ENCODE results near the gene POPDC3.

Gene POPDC3

DNA sequence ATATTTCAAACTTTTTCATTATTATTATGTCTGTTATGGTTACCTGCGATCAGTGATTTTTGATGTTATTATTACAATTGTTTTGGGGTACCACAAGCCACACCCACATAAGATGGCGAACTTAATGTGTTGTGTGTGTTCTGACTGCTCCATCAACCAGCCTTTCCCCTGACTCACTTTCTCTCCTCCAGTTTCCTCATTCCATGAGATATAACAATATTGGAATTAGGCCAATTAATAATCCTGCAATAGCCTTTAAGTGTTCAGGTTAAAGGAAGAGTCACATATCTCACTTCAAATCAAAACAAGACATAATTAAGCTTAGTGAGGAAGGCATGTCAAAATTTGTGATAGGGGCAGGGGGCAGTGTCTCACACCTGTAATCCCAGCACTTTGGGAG lies 16.3 kb upstream of the POPDC3 start:
- ATAC-seq: no peak
- TF ChIP-seq RARB (CRISPR knock-in tag; IDR thresholded peaks at IDR 0.05) (no peak), BACH2 (CRISPR knock-in tag; IDR thresholded peaks at IDR 0.05; ENCODE audit: borderline replicate concordance) (no peak), ESRRG (CRISPR knock-in tag; IDR thresholded peaks at IDR 0.05) (no peak), GLIS3 (CRISPR knock-in tag; IDR thresholded peaks at IDR 0.05) (no peak), ZNF8 (CRISPR knock-in tag; IDR thresholded peaks at IDR 0.05) (no peak), CSDC2 (CRISPR knock-in tag; IDR thresholded peaks at IDR 0.05) (no peak), ZNF70 (CRISPR knock-in tag; IDR thresholded peaks at IDR 0.05) (no peak), TCF4 (CRISPR knock-in tag; IDR thresholded peaks at IDR 0.05; ENCODE audit: borderline replicate concordance) (no peak), SNAI2 (CRISPR knock-in tag; IDR thresholded peaks at IDR 0.05) (no peak), ARNTL (CRISPR knock-in tag; IDR thresholded peaks at IDR 0.05; ENCODE audit: borderline replicate concordance, low read depth) (no peak), PPARA (CRISPR knock-in tag; IDR thresholded peaks at IDR 0.05; ENCODE audit: borderline replicate concordance) (no peak)
- TF ChIP-seq, protein P1, sequence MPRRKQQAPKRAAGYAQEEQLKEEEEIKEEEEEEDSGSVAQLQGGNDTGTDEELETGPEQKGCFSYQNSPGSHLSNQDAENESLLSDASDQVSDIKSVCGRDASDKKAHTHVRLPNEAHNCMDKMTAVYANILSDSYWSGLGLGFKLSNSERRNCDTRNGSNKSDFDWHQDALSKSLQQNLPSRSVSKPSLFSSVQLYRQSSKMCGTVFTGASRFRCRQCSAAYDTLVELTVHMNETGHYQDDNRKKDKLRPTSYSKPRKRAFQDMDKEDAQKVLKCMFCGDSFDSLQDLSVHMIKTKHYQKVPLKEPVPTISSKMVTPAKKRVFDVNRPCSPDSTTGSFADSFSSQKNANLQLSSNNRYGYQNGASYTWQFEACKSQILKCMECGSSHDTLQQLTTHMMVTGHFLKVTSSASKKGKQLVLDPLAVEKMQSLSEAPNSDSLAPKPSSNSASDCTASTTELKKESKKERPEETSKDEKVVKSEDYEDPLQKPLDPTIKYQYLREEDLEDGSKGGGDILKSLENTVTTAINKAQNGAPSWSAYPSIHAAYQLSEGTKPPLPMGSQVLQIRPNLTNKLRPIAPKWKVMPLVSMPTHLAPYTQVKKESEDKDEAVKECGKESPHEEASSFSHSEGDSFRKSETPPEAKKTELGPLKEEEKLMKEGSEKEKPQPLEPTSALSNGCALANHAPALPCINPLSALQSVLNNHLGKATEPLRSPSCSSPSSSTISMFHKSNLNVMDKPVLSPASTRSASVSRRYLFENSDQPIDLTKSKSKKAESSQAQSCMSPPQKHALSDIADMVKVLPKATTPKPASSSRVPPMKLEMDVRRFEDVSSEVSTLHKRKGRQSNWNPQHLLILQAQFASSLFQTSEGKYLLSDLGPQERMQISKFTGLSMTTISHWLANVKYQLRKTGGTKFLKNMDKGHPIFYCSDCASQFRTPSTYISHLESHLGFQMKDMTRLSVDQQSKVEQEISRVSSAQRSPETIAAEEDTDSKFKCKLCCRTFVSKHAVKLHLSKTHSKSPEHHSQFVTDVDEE (CRISPR knock-in tag; IDR thresholded peaks at IDR 0.05): no peak

DNA sequence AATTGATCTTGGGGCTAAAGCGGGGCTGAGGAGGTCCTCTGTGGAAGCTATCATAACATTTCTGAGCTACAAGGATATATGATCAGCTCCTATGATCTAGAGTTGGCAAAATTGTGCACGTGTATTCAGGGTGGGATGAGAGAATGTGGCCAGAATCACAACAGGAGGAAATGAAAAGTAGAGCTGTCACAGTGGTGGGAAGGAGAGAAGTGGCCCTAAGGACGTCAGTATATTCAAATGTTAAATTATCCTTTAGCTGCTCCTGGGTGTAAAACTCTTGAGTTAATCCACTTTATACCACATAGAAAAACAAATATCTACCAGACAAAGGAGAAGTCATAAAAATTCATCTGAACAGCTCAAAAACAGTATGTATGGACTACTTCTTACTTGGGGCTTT lies 14.8 kb upstream of the POPDC3 start:
- ATAC-seq: no peak
- TF ChIP-seq, protein P2, sequence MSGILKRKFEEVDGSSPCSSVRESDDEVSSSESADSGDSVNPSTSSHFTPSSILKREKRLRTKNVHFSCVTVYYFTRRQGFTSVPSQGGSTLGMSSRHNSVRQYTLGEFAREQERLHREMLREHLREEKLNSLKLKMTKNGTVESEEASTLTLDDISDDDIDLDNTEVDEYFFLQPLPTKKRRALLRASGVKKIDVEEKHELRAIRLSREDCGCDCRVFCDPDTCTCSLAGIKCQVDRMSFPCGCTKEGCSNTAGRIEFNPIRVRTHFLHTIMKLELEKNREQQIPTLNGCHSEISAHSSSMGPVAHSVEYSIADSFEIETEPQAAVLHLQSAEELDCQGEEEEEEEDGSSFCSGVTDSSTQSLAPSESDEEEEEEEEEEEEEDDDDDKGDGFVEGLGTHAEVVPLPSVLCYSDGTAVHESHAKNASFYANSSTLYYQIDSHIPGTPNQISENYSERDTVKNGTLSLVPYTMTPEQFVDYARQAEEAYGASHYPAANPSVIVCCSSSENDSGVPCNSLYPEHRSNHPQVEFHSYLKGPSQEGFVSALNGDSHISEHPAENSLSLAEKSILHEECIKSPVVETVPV (CRISPR knock-in tag; IDR thresholded peaks at IDR 0.05): no peak
- no peak for TF ChIP-seq ESRRG (CRISPR knock-in tag; IDR thresholded peaks at IDR 0.05)
- TF ChIP-seq TCF4 (CRISPR knock-in tag; IDR thresholded peaks at IDR 0.05; ENCODE audit: borderline replicate concordance): no peak
- TF ChIP-seq ZFP30 (CRISPR knock-in tag; IDR thresholded peaks at IDR 0.05): no peak
- TF ChIP-seq, protein P3, sequence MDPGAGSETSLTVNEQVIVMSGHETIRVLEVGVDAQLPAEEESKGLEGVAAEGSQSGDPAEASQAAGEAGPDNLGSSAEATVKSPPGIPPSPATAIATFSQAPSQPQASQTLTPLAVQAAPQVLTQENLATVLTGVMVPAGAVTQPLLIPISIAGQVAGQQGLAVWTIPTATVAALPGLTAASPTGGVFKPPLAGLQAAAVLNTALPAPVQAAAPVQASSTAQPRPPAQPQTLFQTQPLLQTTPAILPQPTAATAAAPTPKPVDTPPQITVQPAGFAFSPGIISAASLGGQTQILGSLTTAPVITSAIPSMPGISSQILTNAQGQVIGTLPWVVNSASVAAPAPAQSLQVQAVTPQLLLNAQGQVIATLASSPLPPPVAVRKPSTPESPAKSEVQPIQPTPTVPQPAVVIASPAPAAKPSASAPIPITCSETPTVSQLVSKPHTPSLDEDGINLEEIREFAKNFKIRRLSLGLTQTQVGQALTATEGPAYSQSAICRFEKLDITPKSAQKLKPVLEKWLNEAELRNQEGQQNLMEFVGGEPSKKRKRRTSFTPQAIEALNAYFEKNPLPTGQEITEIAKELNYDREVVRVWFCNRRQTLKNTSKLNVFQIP (CRISPR knock-in tag; IDR thresholded peaks at IDR 0.05; ENCODE audit: borderline replicate concordance, low read depth): no peak
- TF ChIP-seq, protein P4, sequence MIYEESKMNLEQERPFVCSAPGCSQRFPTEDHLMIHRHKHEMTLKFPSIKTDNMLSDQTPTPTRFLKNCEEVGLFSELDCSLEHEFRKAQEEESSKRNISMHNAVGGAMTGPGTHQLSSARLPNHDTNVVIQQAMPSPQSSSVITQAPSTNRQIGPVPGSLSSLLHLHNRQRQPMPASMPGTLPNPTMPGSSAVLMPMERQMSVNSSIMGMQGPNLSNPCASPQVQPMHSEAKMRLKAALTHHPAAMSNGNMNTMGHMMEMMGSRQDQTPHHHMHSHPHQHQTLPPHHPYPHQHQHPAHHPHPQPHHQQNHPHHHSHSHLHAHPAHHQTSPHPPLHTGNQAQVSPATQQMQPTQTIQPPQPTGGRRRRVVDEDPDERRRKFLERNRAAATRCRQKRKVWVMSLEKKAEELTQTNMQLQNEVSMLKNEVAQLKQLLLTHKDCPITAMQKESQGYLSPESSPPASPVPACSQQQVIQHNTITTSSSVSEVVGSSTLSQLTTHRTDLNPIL (CRISPR knock-in tag; IDR thresholded peaks at IDR 0.05; ENCODE audit: low read depth): no peak
- TF ChIP-seq, protein P1 (CRISPR knock-in tag; IDR thresholded peaks at IDR 0.05): no peak
- no peak for TF ChIP-seq BACH2 (CRISPR knock-in tag; IDR thresholded peaks at IDR 0.05; ENCODE audit: borderline replicate concordance)
- TF ChIP-seq ZC3H10 (CRISPR knock-in tag; IDR thresholded peaks at IDR 0.05): no peak
- TF ChIP-seq ISL1 (CRISPR knock-in tag; IDR thresholded peaks at IDR 0.05): no peak
- TF ChIP-seq, protein P5, sequence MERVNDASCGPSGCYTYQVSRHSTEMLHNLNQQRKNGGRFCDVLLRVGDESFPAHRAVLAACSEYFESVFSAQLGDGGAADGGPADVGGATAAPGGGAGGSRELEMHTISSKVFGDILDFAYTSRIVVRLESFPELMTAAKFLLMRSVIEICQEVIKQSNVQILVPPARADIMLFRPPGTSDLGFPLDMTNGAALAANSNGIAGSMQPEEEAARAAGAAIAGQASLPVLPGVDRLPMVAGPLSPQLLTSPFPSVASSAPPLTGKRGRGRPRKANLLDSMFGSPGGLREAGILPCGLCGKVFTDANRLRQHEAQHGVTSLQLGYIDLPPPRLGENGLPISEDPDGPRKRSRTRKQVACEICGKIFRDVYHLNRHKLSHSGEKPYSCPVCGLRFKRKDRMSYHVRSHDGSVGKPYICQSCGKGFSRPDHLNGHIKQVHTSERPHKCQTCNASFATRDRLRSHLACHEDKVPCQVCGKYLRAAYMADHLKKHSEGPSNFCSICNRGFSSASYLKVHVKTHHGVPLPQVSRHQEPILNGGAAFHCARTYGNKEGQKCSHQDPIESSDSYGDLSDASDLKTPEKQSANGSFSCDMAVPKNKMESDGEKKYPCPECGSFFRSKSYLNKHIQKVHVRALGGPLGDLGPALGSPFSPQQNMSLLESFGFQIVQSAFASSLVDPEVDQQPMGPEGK (CRISPR knock-in tag; IDR thresholded peaks at IDR 0.05; ENCODE audit: borderline replicate concordance): no peak
- TF ChIP-seq OSR1 (CRISPR knock-in tag; IDR thresholded peaks at IDR 0.05): no peak
- TF ChIP-seq ZNF8 (CRISPR knock-in tag; IDR thresholded peaks at IDR 0.05): no peak
- TF ChIP-seq ZNF565 (CRISPR knock-in tag; conservative IDR thresholded peaks at IDR 0.05; ENCODE audit: low read depth): no peak
- TF ChIP-seq PPARA (CRISPR knock-in tag; IDR thresholded peaks at IDR 0.05; ENCODE audit: borderline replicate concordance): no peak
- TF ChIP-seq RARB (CRISPR knock-in tag; IDR thresholded peaks at IDR 0.05): no peak
- TF ChIP-seq ARNTL (CRISPR knock-in tag; IDR thresholded peaks at IDR 0.05; ENCODE audit: borderline replicate concordance, low read depth): no peak
- TF ChIP-seq SNAI2 (CRISPR knock-in tag; IDR thresholded peaks at IDR 0.05): no peak
- TF ChIP-seq ZFP3 (CRISPR knock-in tag; IDR thresholded peaks at IDR 0.05): no peak
- TF ChIP-seq ZNF70 (CRISPR knock-in tag; IDR thresholded peaks at IDR 0.05): no peak
